WTC11 (cell line): ENCODE results near the gene CMYA5. TPM values are rescaled to one million over a fixed set of nuclear protein-coding genes. Genes with fewer than 3 reads are reported as not detected.

Experiments used
- ATAC-seq: fragments of 200-7000 bp; cut with Tn5 transposase; 2 replicates; pipeline ENCODE4 v1.10.0; 2021; ENCODE audit warnings: mild to moderate bottlenecking, moderate library complexity
- CTCF ChIA-PET: fragments of 300-600 bp; sonication (Branson Sonifier 250); formaldehyde crosslinking; loops from one replicate; lab custom pipeline; 2021; ENCODE audit warnings: antibody characterized with exemption; lab: Charles Lee
- POLR2A ChIA-PET: fragments of 350-600 bp; sonication (Branson Sonifier 250); formaldehyde crosslinking; loops from one replicate; lab custom pipeline; 2021; ENCODE audit warnings: antibody characterized with exemption; lab: Charles Lee
- DNase-seq: peaks from one replicate; pipeline ENCODE4 v3.0.0; 2021; ENCODE audit warnings: low spot score
- H3K27ac Mint-ChIP-seq: 2 replicates; pipeline ENCODE4 v1.8.0; 2021; ENCODE audit warnings: mixed read lengths
- H3K27me3 Mint-ChIP-seq: 2 replicates; pipeline ENCODE4 v1.8.0; 2021; ENCODE audit warnings: low read depth, mild to moderate bottlenecking, moderate library complexity, mixed read lengths
- H3K36me3 Mint-ChIP-seq: 2 replicates; pipeline ENCODE4 v1.8.0; 2021; ENCODE audit warnings: mixed read lengths
- H3K4me1 Mint-ChIP-seq: 2 replicates; pipeline ENCODE4 v1.8.0; 2022; ENCODE audit warnings: mixed read lengths
- H3K4me3 Mint-ChIP-seq: 2 replicates; pipeline ENCODE4 v1.8.0; 2021; ENCODE audit warnings: mild to moderate bottlenecking, moderate library complexity, mixed read lengths
- H3K9me3 Mint-ChIP-seq: 2 replicates; pipeline ENCODE4 v1.8.0; 2021; ENCODE audit warnings: mixed read lengths
- ATF1 ChIP-seq: sonication (generic); formaldehyde crosslinking; IDR thresholded peaks from 2 replicates; pipeline ENCODE4 v1.8.1; 2023; ENCODE audit warnings: mild to moderate bottlenecking, moderate library complexity, missing genetic modification reagents
- CREB1 ChIP-seq: sonication (generic); formaldehyde crosslinking; IDR thresholded peaks from 2 replicates; pipeline ENCODE4 v1.8.0; 2023; ENCODE audit warnings: mild to moderate bottlenecking, missing genetic modification reagents
- CREM ChIP-seq: sonication (generic); formaldehyde crosslinking; IDR thresholded peaks from 2 replicates; pipeline ENCODE4 v1.8.1; 2022; ENCODE audit warnings: mild to moderate bottlenecking, missing genetic modification reagents, moderate library complexity
- FOXK1 ChIP-seq: sonication (generic); formaldehyde crosslinking; IDR thresholded peaks from 2 replicates; pipeline ENCODE4 v1.8.0; 2022; ENCODE audit warnings: mild to moderate bottlenecking, moderate library complexity, missing genetic modification reagents
- IRF1 ChIP-seq: sonication (generic); formaldehyde crosslinking; IDR thresholded peaks from 2 replicates; pipeline ENCODE4 v1.8.0; 2023; ENCODE audit warnings: missing genetic modification reagents
- IRF2 ChIP-seq: sonication (generic); formaldehyde crosslinking; IDR thresholded peaks from 2 replicates; pipeline ENCODE4 v1.8.0; 2022; ENCODE audit warnings: low read depth, missing genetic modification reagents, borderline replicate concordance
- KAT7 ChIP-seq: sonication (generic); formaldehyde crosslinking; IDR thresholded peaks from 2 replicates; pipeline ENCODE4 v1.8.1; 2023; ENCODE audit warnings: missing genetic modification reagents, mild to moderate bottlenecking, borderline replicate concordance
- MXD4 ChIP-seq: fragments of 250-450 bp; sonication (Bioruptor Pico); IDR thresholded peaks from 2 replicates; pipeline ENCODE4 v1.8.0; 2021; ENCODE audit warnings: mild to moderate bottlenecking, moderate library complexity, borderline replicate concordance
- MYBL2 ChIP-seq: sonication (generic); formaldehyde crosslinking; IDR thresholded peaks from 2 replicates; pipeline ENCODE4 v1.8.1; 2023; ENCODE audit warnings: mild to moderate bottlenecking, moderate library complexity, missing genetic modification reagents
- NFE2L1 ChIP-seq: sonication (generic); formaldehyde crosslinking; IDR thresholded peaks from 2 replicates; pipeline ENCODE4 v1.8.1; 2023; ENCODE audit warnings: missing genetic modification reagents
- RELA ChIP-seq: sonication (generic); formaldehyde crosslinking; IDR thresholded peaks from 2 replicates; pipeline ENCODE4 v1.8.1; 2022; ENCODE audit warnings: missing genetic modification reagents, mild to moderate bottlenecking, borderline replicate concordance
- RORB ChIP-seq: fragments of 250-450 bp; sonication (Bioruptor Pico); IDR thresholded peaks from 2 replicates; pipeline ENCODE4 v1.9.0; 2021; ENCODE audit warnings: mild to moderate bottlenecking
- SMAD4 ChIP-seq: sonication (generic); formaldehyde crosslinking; IDR thresholded peaks from 2 replicates; pipeline ENCODE4 v1.8.0; 2022; ENCODE audit warnings: mild to moderate bottlenecking, missing genetic modification reagents
- SOX15 ChIP-seq: fragments of 250-450 bp; sonication (Bioruptor Pico); IDR thresholded peaks from 2 replicates; pipeline ENCODE4 v1.9.0; 2021; ENCODE audit warnings: mild to moderate bottlenecking
- TP53 ChIP-seq: sonication (generic); formaldehyde crosslinking; IDR thresholded peaks from 2 replicates; pipeline ENCODE4 v1.8.1; 2023; ENCODE audit warnings: mild to moderate bottlenecking, missing genetic modification reagents
- ZNF263 ChIP-seq: sonication (generic); formaldehyde crosslinking; IDR thresholded peaks from 2 replicates; pipeline ENCODE4 v1.8.1; 2022; ENCODE audit warnings: low read depth, mild to moderate bottlenecking, moderate library complexity, missing genetic modification reagents
- ZNF396 ChIP-seq: fragments of 250-450 bp; sonication (Bioruptor Pico); IDR thresholded peaks from 2 replicates; pipeline ENCODE4 v1.8.0; 2021; ENCODE audit warnings: mild to moderate bottlenecking, moderate library complexity, borderline replicate concordance
- ZNF423 ChIP-seq: fragments of 250-450 bp; sonication (Bioruptor Pico); IDR thresholded peaks from 2 replicates; pipeline ENCODE4 v2.1.2; 2022; ENCODE audit warnings: mild to moderate bottlenecking, moderate library complexity
- ZNF425 ChIP-seq: fragments of 250-450 bp; sonication (Bioruptor Pico); conservative IDR thresholded peaks from 2 replicates; pipeline ENCODE4 v1.9.0; 2021; ENCODE audit warnings: mild to moderate bottlenecking
- ZNF532 ChIP-seq: fragments of 250-450 bp; sonication (Bioruptor Pico); IDR thresholded peaks from 2 replicates; pipeline ENCODE4 v1.9.0; 2021; ENCODE audit warnings: mild to moderate bottlenecking, borderline replicate concordance
- ZNF671 ChIP-seq: fragments of 250-450 bp; sonication (Bioruptor Pico); IDR thresholded peaks from 2 replicates; pipeline ENCODE4 v1.8.0; 2021; ENCODE audit warnings: mild to moderate bottlenecking
- total RNA-seq: library from RNA; stranded (reverse); gene quantifications from 3 replicates; pipeline ENCODE4 v1.2.3, GENCODE V29; 2021

CMYA5 gene
- total RNA-seq, 1 experiment from 2014 or later: 1.2 TPM

- H3K27ac Mint-ChIP-seq: no peak overlapping the region
- no peaks in the 10 kb centered on the region for H3K27me3 Mint-ChIP-seq
Observed at GRCh38 chr5:79846198-79846521, 156.5 kb downstream of the CMYA5 start.

GRCh38 chr5:79847561-79847960, 157.9 kb downstream of the CMYA5 start:
- DNase-seq: no peak
- Mint-ChIP-seq H3K4me3 (no peak overlapping the region), H3K9me3 (no peaks in the 10 kb centered on the region), H3K36me3 (no peaks in the 10 kb centered on the region), H3K4me1 (no peaks in the 10 kb centered on the region), H3K27ac (no peak overlapping the region), H3K27me3 (no peaks in the 10 kb centered on the region)
- POLR2A ChIA-PET: no interaction called here
- CTCF ChIA-PET: interaction anchor here (1.5 kb wide), 1 partner anchor 822 kb away, joined by 3 read pairs; no protein-coding TSS in a partner anchor
- no peak for ATAC-seq
- TF ChIP-seq FOXK1 (CRISPR knock-in tag): no peak

More at GRCh38 chr5:79846198-79846521, 156.5 kb downstream of the CMYA5 start:
- Mint-ChIP-seq H3K9me3 (no peaks in the 10 kb centered on the region), H3K36me3 (no peaks in the 10 kb centered on the region), H3K4me3 (no peak overlapping the region), H3K4me1 (peaks cover 3% of the 10 kb centered on the region; the same call in 1 of the 2 replicates)
- ATAC-seq (no peak), DNase-seq (no peak)
- no peak for TF ChIP-seq MYBL2
- ChIA-PET POLR2A (no interaction called here), CTCF (no interaction called here)

- no peaks in the 10 kb centered on the region for H3K9me3 Mint-ChIP-seq
- ChIA-PET CTCF (no interaction called here), POLR2A (no interaction called here)
- H3K27ac Mint-ChIP-seq: no peak overlapping the region
- DNase-seq (no peak), ATAC-seq (no peak)
- H3K4me3 Mint-ChIP-seq: no peak overlapping the region
- H3K36me3 Mint-ChIP-seq: no peaks in the 10 kb centered on the region
- no peaks in the 10 kb centered on the region for H3K4me1 Mint-ChIP-seq
- TF ChIP-seq ATF1: no peak
- TF ChIP-seq IRF1 (CRISPR knock-in tag): no peak
- TF ChIP-seq ZNF263 (CRISPR knock-in tag): no peak
- TF ChIP-seq MXD4: no peak
- TF ChIP-seq CREB1: no peak
- no peak for TF ChIP-seq CREM (CRISPR knock-in tag)
- no peak for TF ChIP-seq SOX15 (CRISPR knock-in tag)
- TF ChIP-seq NFE2L1 (CRISPR knock-in tag): no peak
- TF ChIP-seq ZNF396 (CRISPR knock-in tag): no peak
- no peak for TF ChIP-seq TP53 (CRISPR knock-in tag)
- no peak for TF ChIP-seq RORB (CRISPR knock-in tag)
- TF ChIP-seq SMAD4 (CRISPR knock-in tag): no peak
- no peak for TF ChIP-seq IRF2 (CRISPR knock-in tag)
- TF ChIP-seq RELA (CRISPR knock-in tag): no peak
- TF ChIP-seq ZNF423 (CRISPR knock-in tag): no peak
- no peak for TF ChIP-seq ZNF425 (CRISPR knock-in tag)
- TF ChIP-seq ZNF532 (CRISPR knock-in tag): no peak
- TF ChIP-seq KAT7 (CRISPR knock-in tag): no peak
- TF ChIP-seq ZNF671 (CRISPR knock-in tag): no peak
- H3K27me3 Mint-ChIP-seq: no peaks in the 10 kb centered on the region
Observed at GRCh38 chr5:79849061-79849460, 159.4 kb downstream of the CMYA5 start.
